GM12878 (cell line): ENCODE measurements around the gene PHF14. TPM values are rescaled to one million over a fixed set of nuclear protein-coding genes. Genes with fewer than 3 reads are reported as not detected.

Experiments
- ATAC-seq: fragments of 200-7000 bp; cut with Tn5 transposase; 3 replicates; pipeline ENCODE4 v1.9.1; 2020; ENCODE audit warnings: mild to moderate bottlenecking, moderate library complexity
- BruUV-seq: library from RNA; stranded (reverse); fragments of 400-500 nt; replicated peaks from 2 replicates; lab custom pipeline; 2021; lab: Mats Ljungman, UMichigan
- CTCF ChIA-PET: fragments of 300-600 bp; sonication (Branson Sonifier 250); formaldehyde crosslinking; extraction: SDS; loops from one replicate; lab custom pipeline; 2021; ENCODE audit warnings: inconsistent platforms; lab: Yijun Ruan, JAX
- POLR2A ChIA-PET: fragments of 350-600 bp; formaldehyde crosslinking; extraction: SDS; loops from one replicate; lab custom pipeline; 2021; ENCODE audit warnings: inconsistent platforms; lab: Charles Lee
- RAD21 ChIA-PET: fragments of 300-600 bp; sonication (Branson Sonifier 250); formaldehyde crosslinking; loops from one replicate; lab custom pipeline; 2023; ENCODE audit warnings: antibody characterized with exemption; ENCODE audit not compliant: unreplicated experiment; lab: Charles Lee
- SMC1A ChIA-PET: fragments of 300-600 bp; sonication (Branson Sonifier 250); formaldehyde crosslinking; loops from one replicate; lab custom pipeline; 2023; ENCODE audit not compliant: unreplicated experiment, uncharacterized antibody; lab: Charles Lee
- DNase-seq: peaks from one replicate; pipeline ENCODE4 v3.0.0-alpha.2; 2011; ENCODE audit warnings: low read depth, low spot score
- FAIRE-seq: peaks from 3 replicates; lab custom pipeline; 2011; peaks lifted over from hg19 to GRCh38; lab: Jason Lieb, UNC
- H2AFZ ChIP-seq: 2 replicates; pipeline ENCODE4 v1.6.0; 2011; ENCODE audit warnings: low read depth, low read length, control low read depth; ENCODE audit not compliant: control insufficient read depth
- H3K27ac ChIP-seq: 2 replicates; pipeline ENCODE4 v1.5.1; 2011; ENCODE audit warnings: control low read depth; ENCODE audit not compliant: control insufficient read depth, insufficient read depth
- H3K27me3 ChIP-seq, 2 experiments: replicated peaks in 1 of 2; 2 replicates each; pipeline versions ENCODE4 v1.6.0 to v1.6.1; 2011; ENCODE audit warnings: low read length in 1 of 2; ENCODE audit not compliant: control insufficient read depth in 2 of 2, insufficient read depth in 2 of 2
- H3K36me3 ChIP-seq, 2 experiments: 2 replicates each; pipeline ENCODE4 v1.5.1; 2011; ENCODE audit warnings: low read length in 1 of 2; ENCODE audit not compliant: control insufficient read depth in 2 of 2, insufficient read depth in 2 of 2
- H3K4me1 ChIP-seq: 2 replicates; pipeline ENCODE4 v1.6.1; 2011; ENCODE audit warnings: mild to moderate bottlenecking, low read length, moderate library complexity, mixed read lengths; ENCODE audit not compliant: control insufficient read depth, insufficient read depth
- H3K4me2 ChIP-seq: 2 replicates; pipeline ENCODE4 v1.6.0; 2011; ENCODE audit warnings: control low read depth; ENCODE audit not compliant: control insufficient read depth, insufficient read depth
- H3K4me3 ChIP-seq: fragments of 200-600 bp; sonication (generic); 2 replicates; pipeline ENCODE4 v1.5.1; 2016
- H3K79me2 ChIP-seq: 2 replicates; pipeline ENCODE4 v1.6.0; 2011; ENCODE audit warnings: low read length; ENCODE audit not compliant: control insufficient read depth, insufficient read depth
- H3K9ac ChIP-seq: 2 replicates; pipeline ENCODE4 v1.8.0; 2011; ENCODE audit warnings: low read length, control low read depth, mixed read lengths; ENCODE audit not compliant: control insufficient read depth, insufficient read depth
- H3K9me3 ChIP-seq: replicated peaks from 3 replicates; pipeline ENCODE4 v1.5.1; 2011; ENCODE audit warnings: mild to moderate bottlenecking, low read length; ENCODE audit not compliant: control insufficient read depth, insufficient read depth
- H4K20me1 ChIP-seq: 2 replicates; pipeline ENCODE4 v1.6.0; 2011; ENCODE audit not compliant: control insufficient read depth, insufficient read depth
- MTA2 ChIP-seq: fragments of 450-650 bp; IDR thresholded peaks from 2 replicates; pipeline ENCODE4 v1.6.1; 2016; ENCODE audit warnings: low read depth, mild to moderate bottlenecking, moderate library complexity
- NFXL1 ChIP-seq: fragments of 450-650 bp; IDR thresholded peaks from 2 replicates; pipeline ENCODE4 v1.6.1; 2017; ENCODE audit warnings: antibody characterized with exemption, mild to moderate bottlenecking, borderline replicate concordance
- ZNF217 ChIP-seq: fragments of 450-650 bp; IDR thresholded peaks from 2 replicates; pipeline ENCODE4 v1.6.1; 2017; ENCODE audit warnings: antibody characterized with exemption, mild to moderate bottlenecking
- WGBS: methylation state at CpG from one replicate; pipeline ENCODE4 v1.1.6; 2016; ENCODE audit warnings: low lambda C conversion rate; ENCODE audit not compliant: insufficient replicate concordance, insufficient coverage; ENCODE audit errors: missing lambda C conversion rate; 5-methylcytosine and 5-hydroxymethylcytosine counted together
- in situ Hi-C: fragments of 300-500 bp; cut with MboI; formaldehyde crosslinking; loops from 9 replicates; pipeline ENCODE4 v1.14.3; 2018; ENCODE audit warnings: mixed read lengths
- intact Hi-C: fragments of 100-400 bp; cut with micrococcal nuclease; formaldehyde crosslinking; loops from one replicate; pipeline ENCODE4 v1.14.2; 2022; ENCODE audit not compliant: unreplicated experiment
- polyA plus RNA-seq, 11 experiments: library from polyadenylated mRNA; depleted of rRNA in 4 of 11; unstranded in 6 of 11; stranded (reverse) in 5 of 11; fragments of >200 nt; fragmentation: Nextera tagmentation in 4 of 11; fragmentation: Illumina TruSeq in 1 of 11; extraction: Ambion mirVana in 4 of 11; extraction: Trizol in 1 of 11; gene quantifications; 1 replicate in 1 of 11; 2 replicates in 10 of 11; pipeline versions ENCODE4 v1.2.1 to v1.2.3, GENCODE V29; 2011 to 2016; ENCODE audit warnings: inconsistent platforms in 2 of 11, missing spikeins in 2 of 11, low read depth in 1 of 11
- total RNA-seq, 4 experiments: library from RNA; depleted of rRNA in 3 of 4; stranded (reverse); fragments of >200 nt in 3 of 4; fragmentation: Illumina TruSeq in 1 of 4; extraction: Trizol in 1 of 4; gene quantifications; 2 replicates each; pipeline versions ENCODE4 v1.2.1 to v1.2.3, GENCODE V29; 2013 to 2021

Gene PHF14
- total and polyA plus RNA-seq, 10 of the 15 experiments (the other 5 are each of a cell fraction or from before 2014, with no cell fraction given) = 21.3 to 47.1 (median 29.9) TPM

- Histone ChIP-seq H3K9me3 (no peaks in the 10 kb centered on the region), H2AFZ (no peak overlapping the region), H3K36me3 (no peaks in the 10 kb centered on the region), H3K4me2 (no peak overlapping the region), H3K27ac (no peak overlapping the region), H4K20me1 (no peaks in the 10 kb centered on the region), H3K27me3 (peaks cover 0 to 2% of the 10 kb centered on the region in 2 experiments; a peak in 3 of 4 replicates), H3K9ac (no peak overlapping the region), H3K4me3 (no peak overlapping the region), H3K79me2 (no peaks in the 10 kb centered on the region), H3K4me1 (no peaks in the 10 kb centered on the region)
- RAD21 ChIA-PET = no interaction called here
- POLR2A ChIA-PET = no interaction called here
- SMC1A ChIA-PET = interaction anchor here (1.2 to 1.5 kb wide), 2 partner anchors 11 to 126 kb away, joined by 3 to 4 read pairs; no protein-coding TSS in a partner anchor
- no TSS peak for BruUV-seq
- intact Hi-C loops (loop anchor here (10.0 kb wide), 1 partner anchor 583 kb away; no protein-coding TSS in a partner anchor), in situ Hi-C loops (loop anchor here (10.0 kb wide), 1 partner anchor 127 kb away; no protein-coding TSS in a partner anchor)
- FAIRE-seq (no peak), DNase-seq (no peak), ATAC-seq (no peak; the same call in 1 of the 3 replicates)
- CTCF ChIA-PET = no interaction called here
- WGBS = 23% methylated on average over 6 of the region's 6 CpGs
- no peak for TF ChIP-seq NFXL1
- peak; percentile 81 for TF ChIP-seq MTA2
- TF ChIP-seq ZNF217 = 0 out of 2 replicates have a peak, but pooled peaks have one; percentile 39
Observed at GRCh38 chr7:11217848-11218565, 244.3 kb downstream of the PHF14 start.
